ENCODE measurements around the gene LRRC53. TPM values are rescaled to one million over a fixed set of nuclear protein-coding genes. Genes with fewer than 3 reads are reported as not detected.

LRRC53 gene
- polyA plus RNA-seq, 2 of the 4 experiments (the other 2 are of a cell fraction), result not detected

- TF ChIP-seq, protein P1, sequence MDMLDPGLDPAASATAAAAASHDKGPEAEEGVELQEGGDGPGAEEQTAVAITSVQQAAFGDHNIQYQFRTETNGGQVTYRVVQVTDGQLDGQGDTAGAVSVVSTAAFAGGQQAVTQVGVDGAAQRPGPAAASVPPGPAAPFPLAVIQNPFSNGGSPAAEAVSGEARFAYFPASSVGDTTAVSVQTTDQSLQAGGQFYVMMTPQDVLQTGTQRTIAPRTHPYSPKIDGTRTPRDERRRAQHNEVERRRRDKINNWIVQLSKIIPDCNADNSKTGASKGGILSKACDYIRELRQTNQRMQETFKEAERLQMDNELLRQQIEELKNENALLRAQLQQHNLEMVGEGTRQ (IDR thresholded peaks at IDR 0.05), result no peak
- TF ChIP-seq, protein P2, sequence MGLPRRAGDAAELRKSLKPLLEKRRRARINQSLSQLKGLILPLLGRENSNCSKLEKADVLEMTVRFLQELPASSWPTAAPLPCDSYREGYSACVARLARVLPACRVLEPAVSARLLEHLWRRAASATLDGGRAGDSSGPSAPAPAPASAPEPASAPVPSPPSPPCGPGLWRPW (IDR thresholded peaks at IDR 0.05), result no peak
- TF ChIP-seq, protein P3, sequence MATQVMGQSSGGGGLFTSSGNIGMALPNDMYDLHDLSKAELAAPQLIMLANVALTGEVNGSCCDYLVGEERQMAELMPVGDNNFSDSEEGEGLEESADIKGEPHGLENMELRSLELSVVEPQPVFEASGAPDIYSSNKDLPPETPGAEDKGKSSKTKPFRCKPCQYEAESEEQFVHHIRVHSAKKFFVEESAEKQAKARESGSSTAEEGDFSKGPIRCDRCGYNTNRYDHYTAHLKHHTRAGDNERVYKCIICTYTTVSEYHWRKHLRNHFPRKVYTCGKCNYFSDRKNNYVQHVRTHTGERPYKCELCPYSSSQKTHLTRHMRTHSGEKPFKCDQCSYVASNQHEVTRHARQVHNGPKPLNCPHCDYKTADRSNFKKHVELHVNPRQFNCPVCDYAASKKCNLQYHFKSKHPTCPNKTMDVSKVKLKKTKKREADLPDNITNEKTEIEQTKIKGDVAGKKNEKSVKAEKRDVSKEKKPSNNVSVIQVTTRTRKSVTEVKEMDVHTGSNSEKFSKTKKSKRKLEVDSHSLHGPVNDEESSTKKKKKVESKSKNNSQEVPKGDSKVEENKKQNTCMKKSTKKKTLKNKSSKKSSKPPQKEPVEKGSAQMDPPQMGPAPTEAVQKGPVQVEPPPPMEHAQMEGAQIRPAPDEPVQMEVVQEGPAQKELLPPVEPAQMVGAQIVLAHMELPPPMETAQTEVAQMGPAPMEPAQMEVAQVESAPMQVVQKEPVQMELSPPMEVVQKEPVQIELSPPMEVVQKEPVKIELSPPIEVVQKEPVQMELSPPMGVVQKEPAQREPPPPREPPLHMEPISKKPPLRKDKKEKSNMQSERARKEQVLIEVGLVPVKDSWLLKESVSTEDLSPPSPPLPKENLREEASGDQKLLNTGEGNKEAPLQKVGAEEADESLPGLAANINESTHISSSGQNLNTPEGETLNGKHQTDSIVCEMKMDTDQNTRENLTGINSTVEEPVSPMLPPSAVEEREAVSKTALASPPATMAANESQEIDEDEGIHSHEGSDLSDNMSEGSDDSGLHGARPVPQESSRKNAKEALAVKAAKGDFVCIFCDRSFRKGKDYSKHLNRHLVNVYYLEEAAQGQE (IDR thresholded peaks at IDR 0.05), result no peak
Measured at GRCh38 chr1:74436078-74436477, 76.3 kb downstream of the LRRC53 start (continued).

DNA sequence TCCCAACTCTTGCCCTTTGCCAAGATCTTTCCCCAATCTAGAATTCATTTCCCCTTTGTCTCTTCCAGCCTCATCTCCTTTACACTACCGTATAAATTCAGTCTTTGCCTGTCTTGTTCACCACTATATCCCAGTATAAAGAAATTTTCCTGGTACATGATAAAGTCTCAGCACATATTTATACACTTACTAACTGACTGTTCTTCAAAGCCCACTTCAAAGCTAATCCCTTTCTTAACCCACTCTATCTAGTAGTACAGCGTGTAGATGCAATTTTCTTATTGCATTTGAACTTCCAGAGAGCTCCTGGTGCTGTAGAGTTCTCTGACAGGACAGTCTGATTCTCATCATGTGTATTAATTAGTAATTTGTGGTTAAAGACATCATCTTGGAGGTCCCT is 78.1 kb downstream of the LRRC53 start:
- WGBS (ENCODE audit: missing lambda C conversion rate), result 31% methylated on average over 2 of the region's 2 CpGs
- H3K27ac ChIP-seq, result no peak overlapping the region
- H3K4me3 ChIP-seq, result no peak overlapping the region
- no peak for ATAC-seq
- ChIA-PET POLR2A (no interaction called here), CTCF (no interaction called here)
- no peaks in the 10 kb centered on the region for H3K9me3 ChIP-seq
- no peak for DNase-seq (ENCODE audit: low read depth in 1 of 2, low spot score in 1 of 2)
- no peak overlapping the region for H3K4me2 ChIP-seq
- H3K4me1 ChIP-seq, result no peaks in the 10 kb centered on the region
- FAIRE-seq, result no peak
- no peak for TF ChIP-seq CEBPB (IDR thresholded peaks at IDR 0.05)
- no peak for TF ChIP-seq CHD4 (IDR thresholded peaks at IDR 0.05; ENCODE audit: borderline replicate concordance)
- TF ChIP-seq ATOH8 (CRISPR knock-in tag; IDR thresholded peaks at IDR 0.05; ENCODE audit: low read depth), result no peak
- TF ChIP-seq SREBF2 (IDR thresholded peaks at IDR 0.05), result no peak
- TF ChIP-seq MAZ (IDR thresholded peaks at IDR 0.05; ENCODE audit: borderline replicate concordance, low read depth, low read length), result no peak
- no peak for TF ChIP-seq ESRRA (IDR thresholded peaks at IDR 0.05; ENCODE audit: borderline replicate concordance, low read length)
- TF ChIP-seq, protein P4, sequence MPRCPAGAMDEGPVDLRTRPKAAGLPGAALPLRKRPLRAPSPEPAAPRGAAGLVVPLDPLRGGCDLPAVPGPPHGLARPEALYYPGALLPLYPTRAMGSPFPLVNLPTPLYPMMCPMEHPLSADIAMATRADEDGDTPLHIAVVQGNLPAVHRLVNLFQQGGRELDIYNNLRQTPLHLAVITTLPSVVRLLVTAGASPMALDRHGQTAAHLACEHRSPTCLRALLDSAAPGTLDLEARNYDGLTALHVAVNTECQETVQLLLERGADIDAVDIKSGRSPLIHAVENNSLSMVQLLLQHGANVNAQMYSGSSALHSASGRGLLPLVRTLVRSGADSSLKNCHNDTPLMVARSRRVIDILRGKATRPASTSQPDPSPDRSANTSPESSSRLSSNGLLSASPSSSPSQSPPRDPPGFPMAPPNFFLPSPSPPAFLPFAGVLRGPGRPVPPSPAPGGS (IDR thresholded peaks at IDR 0.05), result no peak

DNA sequence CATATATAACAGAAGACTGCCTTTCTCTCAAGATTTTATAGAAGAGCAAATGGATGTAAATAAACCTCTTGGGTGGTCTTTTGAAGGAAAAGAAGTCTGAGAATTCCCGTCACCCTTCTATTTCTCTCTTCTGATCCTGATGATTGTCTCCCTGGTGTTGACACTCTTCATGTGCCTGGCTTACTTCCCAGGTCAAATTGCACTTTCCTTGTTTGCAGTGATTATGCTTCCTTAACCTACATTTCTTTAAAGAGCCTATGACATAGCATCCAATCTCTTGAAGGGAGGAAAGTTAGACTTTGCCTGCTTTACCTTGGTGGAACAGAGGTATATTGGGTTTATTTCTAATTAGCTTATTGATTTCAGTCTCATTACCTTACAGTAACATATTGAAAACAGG is 80.1 kb downstream of the LRRC53 start:
- no peak overlapping the region for H3K27ac ChIP-seq
- ChIA-PET POLR2A (no interaction called here), CTCF (no interaction called here)
- FAIRE-seq (no peak), ATAC-seq (no peak), DNase-seq (ENCODE audit: low read depth in 1 of 2, low spot score in 1 of 2) (no peak)
- no peaks in the 10 kb centered on the region for H3K4me1 ChIP-seq
- no peaks in the 10 kb centered on the region for H3K9me3 ChIP-seq
- 0% methylated on average over 1 of the region's 1 CpG for WGBS (ENCODE audit: missing lambda C conversion rate)
- no peak overlapping the region for H3K4me3 ChIP-seq
- no peak overlapping the region for H3K4me2 ChIP-seq
- TF ChIP-seq NFE2L2 (conservative IDR thresholded peaks at IDR 0.05; ENCODE audit: low read length) (no peak), HDAC2 (IDR thresholded peaks at IDR 0.05) (no peak), RARB (CRISPR knock-in tag; IDR thresholded peaks at IDR 0.05) (no peak), RNF2 (IDR thresholded peaks at IDR 0.05; ENCODE audit: borderline replicate concordance, low read depth) (no peak)

- 46% methylated on average over 4 of the region's 4 CpGs for WGBS (ENCODE audit: missing lambda C conversion rate)
Measured at GRCh38 chr1:74431531-74431930, 80.9 kb downstream of the LRRC53 start.

More at GRCh38 chr1:74431531-74431930, 80.9 kb downstream of the LRRC53 start:
- no peak overlapping the region for H3K4me2 ChIP-seq
- no peaks in the 10 kb centered on the region for H3K4me1 ChIP-seq
- no peaks in the 10 kb centered on the region for H3K9me3 ChIP-seq
- H3K27ac ChIP-seq, result no peak overlapping the region
- FAIRE-seq (no peak), DNase-seq (ENCODE audit: low read depth in 1 of 2, low spot score in 1 of 2) (no peak), ATAC-seq (no peak)
- no peak overlapping the region for H3K4me3 ChIP-seq
- ChIA-PET POLR2A (no interaction called here), CTCF (no interaction called here)
- TF ChIP-seq EHMT2 (IDR thresholded peaks at IDR 0.05; ENCODE audit: low read depth), result no peak
- TF ChIP-seq ZNF302 (CRISPR knock-in tag; IDR thresholded peaks at IDR 0.05), result no peak
- no peak for TF ChIP-seq NFE2L2 (conservative IDR thresholded peaks at IDR 0.05; ENCODE audit: low read length)
- TF ChIP-seq, protein P4 (IDR thresholded peaks at IDR 0.05), result no peak
- no peak for TF ChIP-seq GATA3 (IDR thresholded peaks at IDR 0.05; ENCODE audit: borderline replicate concordance)
